OCI-LY1 (cell line): ENCODE measurements around the gene APOBEC2.

ENCODE experiments used
- CTCF ChIP-seq: fragments of 200-600 bp; sonication (generic), shearing (Covaris generic); IDR thresholded peaks from 2 replicates; pipeline ENCODE4 v1.5.1; 2017; ENCODE audit warnings: mild to moderate bottlenecking, antibody characterized with exemption, low read length, moderate library complexity, mixed read lengths
- EZH2 ChIP-seq: fragments of 200-600 bp; sonication (generic), shearing (Covaris generic); IDR thresholded peaks from 2 replicates; pipeline ENCODE4 v1.8.0; 2017; ENCODE audit warnings: borderline replicate concordance, mixed run types, mild to moderate bottlenecking, antibody characterized with exemption, low read length, moderate library complexity, mixed read lengths

GRCh38 chr6:41049955-41050354, 3.0 kb upstream of the APOBEC2 start:
- TF ChIP-seq CTCF (no peak), EZH2 (no peak)
